Activated CD8-positive, alpha-beta memory T cell treated with anti-CD3 and anti-CD28 coated beads for 36 hours (primary cell): ENCODE measurements around the gene IGSF1. TPM values are rescaled to one million over a fixed set of nuclear protein-coding genes. Genes with fewer than 3 reads are reported as not detected.
"Not testable (repeated sequence)": the region's sequence is repeated elsewhere in the genome, so short reads cannot be mapped to it uniquely, and the experiment has no call there.

Experiments used
- CTCF ChIA-PET: fragments of 350-600 bp; sonication (Branson Sonifier 250); formaldehyde crosslinking; loops from one replicate; lab custom pipeline; 2021; ENCODE audit warnings: antibody characterized with exemption; lab: Charles Lee
- POLR2A ChIA-PET: fragments of 350-600 bp; sonication (Branson Sonifier 250); formaldehyde crosslinking; loops from one replicate; lab custom pipeline; 2021; ENCODE audit warnings: antibody characterized with exemption; lab: Charles Lee
- total RNA-seq, 2 experiments: library from RNA; stranded (reverse); gene quantifications; one replicate each; pipeline ENCODE4 v1.2.3, GENCODE V29; 2021

IGSF1 gene
- total RNA-seq, 2 experiments from 2014 or later = not detected

GRCh38 chrX:131277543-131278136, 11.5 kb downstream of the IGSF1 start:
- ChIA-PET CTCF (interaction anchor here (0.5 kb wide), 1 partner anchor 118 kb away, joined by 4 read pairs; no protein-coding TSS in a partner anchor), POLR2A (no interaction called here)

- CTCF ChIA-PET = no interaction called here
- POLR2A ChIA-PET = no interaction called here
These were observed 16.1 kb downstream of the IGSF1 start for GRCh38 chrX:131273011-131273410.

- ChIA-PET POLR2A (no interaction called here), CTCF (no interaction called here)
These were observed 17.3 kb downstream of the IGSF1 start for GRCh38 chrX:131271826-131272225.

GRCh38 chrX:131271274-131271673, 17.8 kb downstream of the IGSF1 start:
- POLR2A ChIA-PET = no interaction called here
- CTCF ChIA-PET = no interaction called here

GRCh38 chrX:131270080-131270479, 19.0 kb downstream of the IGSF1 start:
- CTCF ChIA-PET = no interaction called here
- POLR2A ChIA-PET = no interaction called here

- POLR2A ChIA-PET = no interaction called here
- CTCF ChIA-PET = no interaction called here
These were observed 24.4 kb downstream of the IGSF1 start for GRCh38 chrX:131264665-131265064.

GRCh38 chrX:131264053-131264452, 25.1 kb downstream of the IGSF1 start:
- ChIA-PET CTCF (no interaction called here), POLR2A (no interaction called here)

GRCh38 chrX:131262738-131263679, 26.1 kb downstream of the IGSF1 start:
- CTCF ChIA-PET = no interaction called here
- POLR2A ChIA-PET = no interaction called here

- ChIA-PET POLR2A (no interaction called here), CTCF (no interaction called here)
These were observed 26.9 kb downstream of the IGSF1 start for GRCh38 chrX:131262200-131262599.

- ChIA-PET CTCF (no interaction called here), POLR2A (no interaction called here)
These were observed 31.7 kb downstream of the IGSF1 start for GRCh38 chrX:131257367-131257766.

GRCh38 chrX:131250984-131251738, 37.9 kb downstream of the IGSF1 start:
- CTCF ChIA-PET, POLR2A ChIA-PET: not testable (repeated sequence)

GRCh38 chrX:131239057-131239456, 50.0 kb downstream of the IGSF1 start:
- ChIA-PET POLR2A (no interaction called here), CTCF (no interaction called here)

- CTCF ChIA-PET = no interaction called here
These were observed 51.7 kb downstream of the IGSF1 start for GRCh38 chrX:131237363-131237762.

GRCh38 chrX:131235768-131236545, 53.1 kb downstream of the IGSF1 start:
- CTCF ChIA-PET = no interaction called here

More at GRCh38 chrX:131237363-131237762, 51.7 kb downstream of the IGSF1 start:
- POLR2A ChIA-PET = no interaction called here

GRCh38 chrX:131227608-131228007, 61.5 kb downstream of the IGSF1 start:
- POLR2A ChIA-PET = no interaction called here

More at GRCh38 chrX:131235768-131236545, 53.1 kb downstream of the IGSF1 start:
- POLR2A ChIA-PET = no interaction called here

GRCh38 chrX:131226591-131226990, 62.5 kb downstream of the IGSF1 start:
- POLR2A ChIA-PET = no interaction called here
- CTCF ChIA-PET = no interaction called here

More at GRCh38 chrX:131227608-131228007, 61.5 kb downstream of the IGSF1 start:
- CTCF ChIA-PET = no interaction called here

GRCh38 chrX:131225078-131225477, 64.0 kb downstream of the IGSF1 start:
- ChIA-PET CTCF (no interaction called here), POLR2A (no interaction called here)
